ENCODE measurements around the gene RRAS.

DNA sequence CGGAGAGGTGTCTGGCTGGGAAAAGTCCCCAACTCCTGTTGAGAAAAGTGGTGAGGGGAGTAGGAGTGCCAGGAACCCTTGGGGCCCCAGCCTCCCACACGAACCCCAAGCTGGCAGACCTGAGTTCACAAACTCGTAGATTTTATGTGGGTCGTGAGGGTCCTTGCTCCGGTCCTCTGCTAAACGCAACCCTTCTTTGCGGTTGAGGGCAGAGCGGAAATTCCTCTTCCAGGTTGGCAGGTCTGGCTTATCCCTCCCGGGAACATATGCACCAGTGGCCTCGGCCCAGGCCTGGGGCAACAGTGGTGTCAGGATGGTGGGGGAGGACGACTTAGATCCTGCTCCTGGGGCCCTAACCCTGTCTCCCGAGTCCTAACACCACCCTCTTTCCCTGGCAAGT, 23.3 kb upstream of the RRAS start:
- TF ChIP-seq, protein P1, sequence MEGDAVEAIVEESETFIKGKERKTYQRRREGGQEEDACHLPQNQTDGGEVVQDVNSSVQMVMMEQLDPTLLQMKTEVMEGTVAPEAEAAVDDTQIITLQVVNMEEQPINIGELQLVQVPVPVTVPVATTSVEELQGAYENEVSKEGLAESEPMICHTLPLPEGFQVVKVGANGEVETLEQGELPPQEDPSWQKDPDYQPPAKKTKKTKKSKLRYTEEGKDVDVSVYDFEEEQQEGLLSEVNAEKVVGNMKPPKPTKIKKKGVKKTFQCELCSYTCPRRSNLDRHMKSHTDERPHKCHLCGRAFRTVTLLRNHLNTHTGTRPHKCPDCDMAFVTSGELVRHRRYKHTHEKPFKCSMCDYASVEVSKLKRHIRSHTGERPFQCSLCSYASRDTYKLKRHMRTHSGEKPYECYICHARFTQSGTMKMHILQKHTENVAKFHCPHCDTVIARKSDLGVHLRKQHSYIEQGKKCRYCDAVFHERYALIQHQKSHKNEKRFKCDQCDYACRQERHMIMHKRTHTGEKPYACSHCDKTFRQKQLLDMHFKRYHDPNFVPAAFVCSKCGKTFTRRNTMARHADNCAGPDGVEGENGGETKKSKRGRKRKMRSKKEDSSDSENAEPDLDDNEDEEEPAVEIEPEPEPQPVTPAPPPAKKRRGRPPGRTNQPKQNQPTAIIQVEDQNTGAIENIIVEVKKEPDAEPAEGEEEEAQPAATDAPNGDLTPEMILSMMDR (IDR thresholded peaks at IDR 0.05), result no peak
- TF ChIP-seq POLR2AphosphoS5 (IDR thresholded peaks at IDR 0.05), result no peak
- no peak for TF ChIP-seq POLR2A (IDR thresholded peaks at IDR 0.05)
- no peak for TF ChIP-seq EP300 (IDR thresholded peaks at IDR 0.05; ENCODE audit: low read depth)
